Right hindlimb (tissue), 1 donor: ENCODE data around the gene SYCN.
A peak's percentile ranks its signal among the peaks of the same experiment; 100 is the strongest.
"Not testable (repeated sequence)": the region's sequence is repeated elsewhere in the genome, so short reads cannot be mapped to it uniquely, and the experiment has no call there.

ENCODE experiments used
- DNase-seq: peaks from one replicate; pipeline ENCODE4 v3.0.0-alpha.2; 2018

SYCN gene, protein sequence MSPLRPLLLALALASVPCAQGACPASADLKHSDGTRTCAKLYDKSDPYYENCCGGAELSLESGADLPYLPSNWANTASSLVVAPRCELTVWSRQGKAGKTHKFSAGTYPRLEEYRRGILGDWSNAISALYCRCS

DNA sequence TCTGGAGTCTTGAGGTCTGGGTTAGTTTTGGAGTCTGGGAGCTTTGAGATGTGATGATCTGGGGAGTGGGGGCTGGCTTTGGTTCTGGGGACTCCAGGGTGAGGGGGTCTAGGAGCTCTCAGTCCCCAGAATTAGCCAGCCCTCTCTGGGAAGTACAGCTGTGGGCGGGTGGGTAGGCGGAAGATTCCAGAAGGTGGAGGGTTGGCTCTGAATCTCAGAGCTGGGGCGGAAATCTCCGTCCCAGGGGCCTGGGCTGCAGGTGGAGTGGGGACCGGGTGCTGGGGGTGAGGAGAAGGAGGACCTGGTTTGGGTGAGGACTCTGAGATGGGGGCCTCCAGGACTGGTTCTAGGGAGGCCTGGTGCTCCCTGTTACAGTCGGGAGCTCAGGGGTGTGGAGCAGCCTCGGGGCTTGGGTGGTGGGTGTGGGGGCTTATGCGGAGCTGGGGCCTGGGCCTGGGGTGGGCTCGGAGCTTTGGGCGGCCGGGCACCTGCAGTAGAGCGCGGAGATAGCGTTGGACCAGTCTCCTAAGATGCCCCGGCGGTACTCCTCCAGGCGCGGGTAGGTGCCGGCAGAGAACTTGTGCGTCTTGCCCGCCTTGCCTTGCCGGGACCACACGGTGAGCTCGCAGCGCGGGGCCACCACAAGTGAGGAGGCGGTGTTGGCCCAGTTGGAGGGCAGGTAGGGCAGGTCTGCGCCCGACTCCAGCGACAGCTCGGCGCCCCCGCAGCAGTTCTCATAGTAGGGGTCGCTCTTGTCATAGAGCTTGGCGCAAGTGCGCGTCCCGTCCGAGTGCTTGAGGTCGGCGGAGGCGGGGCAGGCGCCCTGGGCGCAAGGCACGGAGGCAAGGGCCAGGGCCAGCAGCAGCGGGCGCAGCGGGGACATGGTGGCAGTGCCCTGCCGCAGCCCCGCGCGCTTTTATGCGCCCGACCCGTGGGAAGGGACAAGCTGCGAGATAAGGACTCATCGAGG is at the start of gene SYCN:
Gene SYCN, minus strand, starts transcription at position 892 of the 970 bp plus-strand sequence. Its CDS starts 9 bp downstream, at position 883.
- DNase-seq, result no peak

DNA sequence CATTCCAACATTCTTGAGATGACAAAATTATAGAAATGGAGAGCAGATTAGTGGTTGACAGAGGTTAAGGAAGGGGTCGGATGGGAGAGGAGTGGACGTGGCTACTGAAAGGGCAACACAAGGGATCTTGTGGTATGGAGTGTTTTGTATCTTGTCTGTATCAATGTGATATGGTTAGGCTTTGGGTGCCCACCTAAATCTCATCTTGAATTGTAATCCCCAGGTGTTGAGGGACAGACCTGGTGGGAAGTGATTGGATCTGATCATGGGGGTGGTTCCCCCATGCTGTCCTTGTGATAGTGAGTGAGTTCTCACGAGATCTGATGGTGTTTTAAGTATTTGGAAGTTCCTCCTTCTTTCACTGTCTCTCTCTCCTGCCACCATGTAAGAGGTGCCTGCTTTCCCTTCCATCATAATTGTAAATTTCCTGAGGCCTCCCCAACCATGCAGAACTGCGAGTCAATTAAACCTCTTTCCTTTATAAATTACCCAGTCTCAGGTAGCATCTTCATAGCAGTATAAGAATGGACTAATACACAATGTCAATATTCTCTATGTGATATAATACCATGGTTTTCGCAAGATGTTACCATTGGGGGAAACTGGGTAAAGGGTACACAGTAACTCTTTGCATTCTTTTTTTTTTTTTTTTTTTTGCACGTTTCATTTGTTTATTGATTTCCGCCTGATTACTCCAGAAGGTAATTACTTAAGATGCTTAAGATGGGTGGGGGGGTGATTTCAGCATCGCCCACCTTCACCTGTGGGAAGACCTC is 49.5 kb upstream of the SYCN start:
- no peak for DNase-seq

DNA sequence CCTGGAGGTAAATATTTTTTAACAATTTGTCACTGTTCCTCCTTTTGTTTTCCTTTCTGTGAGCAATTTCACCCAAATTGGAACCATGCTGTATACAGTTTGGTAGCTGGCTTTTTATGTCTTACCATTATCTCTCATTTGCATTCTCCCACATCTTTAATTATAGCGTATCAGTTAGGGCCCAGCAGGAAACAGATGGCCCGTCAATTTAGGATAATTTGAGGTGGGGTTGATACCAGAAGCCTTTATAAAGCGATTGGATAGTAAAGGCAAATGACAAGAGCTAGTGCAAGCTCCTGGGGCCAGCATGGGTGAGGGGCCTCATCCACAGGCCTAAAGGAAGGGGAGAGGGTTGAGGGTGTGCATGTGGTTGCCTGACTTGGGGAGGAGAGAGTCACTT is 48.4 kb upstream of the SYCN start:
- no peak for DNase-seq

DNA sequence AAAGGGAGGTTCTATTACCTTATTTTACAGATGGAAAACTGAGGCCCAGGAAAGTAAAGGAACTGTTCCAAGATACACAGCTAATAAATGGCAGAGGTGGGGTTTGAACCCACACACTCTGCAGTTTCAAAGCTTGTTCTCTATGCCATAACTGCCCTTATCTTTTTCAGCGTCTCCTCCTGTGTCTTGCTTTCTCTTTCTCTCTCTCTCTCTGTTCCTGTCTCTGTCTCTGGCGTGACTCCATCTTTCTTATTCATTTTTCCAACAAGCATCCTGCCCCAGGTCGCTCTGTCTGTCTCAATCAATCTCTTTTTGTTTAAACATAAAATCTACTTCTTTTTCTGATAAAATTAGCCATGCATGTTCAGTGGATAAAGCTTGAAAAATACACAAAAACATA is 47.8 kb upstream of the SYCN start:
- no peak for DNase-seq

DNA sequence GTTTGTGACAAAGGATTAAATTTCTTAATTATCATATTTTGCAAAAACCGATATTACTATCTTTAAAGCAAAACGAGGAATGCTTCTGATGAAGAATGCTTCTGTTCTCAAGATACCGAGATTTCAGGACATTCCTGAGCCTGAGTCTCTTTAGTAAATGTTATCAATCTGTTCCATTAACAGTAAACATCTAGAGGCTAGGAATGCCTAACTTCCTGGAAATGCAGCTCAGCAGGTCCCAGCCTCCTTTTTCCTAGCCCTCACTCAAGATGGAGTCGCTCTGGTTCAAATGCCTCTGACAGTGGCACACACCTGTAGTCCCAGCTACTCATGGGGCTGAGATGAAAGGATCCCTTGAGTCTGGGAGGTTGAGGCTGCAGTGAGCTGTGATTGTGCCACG is 47.0 kb upstream of the SYCN start:
- DNase-seq, result no peak

DNA sequence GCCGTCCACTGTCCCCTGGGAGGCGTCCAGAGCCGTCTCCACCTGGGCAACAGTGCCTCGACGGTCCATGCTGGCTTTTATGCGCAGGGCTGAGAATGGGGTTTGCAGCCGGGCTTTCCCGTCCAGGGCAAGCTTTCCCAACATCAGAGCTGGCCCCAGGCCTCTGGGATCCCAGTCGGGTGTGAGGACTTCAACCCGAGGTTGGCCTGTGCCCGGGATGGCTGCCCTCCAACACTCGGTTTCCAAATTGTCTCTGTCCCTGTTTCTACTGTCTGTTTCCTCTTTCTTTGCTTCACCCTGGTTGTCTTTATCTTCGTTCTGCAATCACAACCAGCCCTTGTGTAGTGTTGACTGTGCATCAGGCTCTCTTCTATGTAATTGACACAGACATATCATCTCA is 44.7 kb upstream of the SYCN start, which contains the start of gene IFNL4:
Gene IFNL4, minus strand, starts transcription at position 51 of the 400 bp plus-strand sequence.
- DNase-seq, result no peak

DNA sequence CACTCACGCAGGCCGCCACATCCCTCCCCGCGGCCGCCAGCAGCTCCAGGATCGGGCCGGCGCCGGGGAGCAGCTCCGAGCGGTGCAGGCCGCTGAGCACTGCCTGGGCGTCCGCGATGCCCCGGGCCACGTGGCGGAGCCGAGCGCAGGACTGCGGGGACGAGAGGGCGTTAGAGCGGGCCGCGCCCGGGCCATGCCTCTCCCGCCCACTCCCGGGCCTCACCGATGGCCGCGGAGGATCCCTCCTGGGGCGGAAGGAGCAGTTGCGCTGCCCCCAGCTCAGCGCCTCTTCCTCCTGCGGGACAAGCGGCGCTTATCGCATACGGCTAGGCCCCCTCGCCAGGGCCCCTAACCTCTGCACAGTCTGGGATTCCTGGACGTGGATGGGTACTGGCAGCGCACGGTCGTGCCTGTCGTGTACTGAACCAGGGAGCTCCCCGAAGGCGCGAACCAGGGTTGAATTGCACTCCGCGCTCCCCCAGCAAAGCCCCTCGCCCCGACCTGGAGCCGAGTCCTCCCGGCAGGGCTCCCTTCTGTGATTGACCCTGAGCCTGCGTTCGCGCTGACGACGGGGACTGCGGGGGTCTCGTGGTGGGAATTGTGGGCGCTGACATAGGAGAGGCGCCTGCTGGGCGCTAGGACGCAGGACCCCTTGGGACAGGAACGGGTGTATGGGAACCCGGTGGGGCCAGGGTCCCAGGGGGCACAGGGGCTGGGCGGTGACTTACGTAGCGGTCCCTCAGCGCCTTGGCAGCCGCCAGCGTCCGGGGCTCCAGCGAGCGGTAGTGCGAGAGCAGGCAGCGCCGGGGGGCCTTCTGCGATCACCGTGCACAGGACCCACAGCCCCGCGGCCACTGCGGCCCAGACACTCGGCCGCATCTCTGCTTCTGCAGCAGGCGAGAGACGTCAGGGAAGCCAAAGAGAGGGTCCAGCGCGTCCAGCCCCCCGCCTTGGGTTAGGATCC is 43.9 kb upstream of the SYCN start:
- DNase-seq, result no peak

DNA sequence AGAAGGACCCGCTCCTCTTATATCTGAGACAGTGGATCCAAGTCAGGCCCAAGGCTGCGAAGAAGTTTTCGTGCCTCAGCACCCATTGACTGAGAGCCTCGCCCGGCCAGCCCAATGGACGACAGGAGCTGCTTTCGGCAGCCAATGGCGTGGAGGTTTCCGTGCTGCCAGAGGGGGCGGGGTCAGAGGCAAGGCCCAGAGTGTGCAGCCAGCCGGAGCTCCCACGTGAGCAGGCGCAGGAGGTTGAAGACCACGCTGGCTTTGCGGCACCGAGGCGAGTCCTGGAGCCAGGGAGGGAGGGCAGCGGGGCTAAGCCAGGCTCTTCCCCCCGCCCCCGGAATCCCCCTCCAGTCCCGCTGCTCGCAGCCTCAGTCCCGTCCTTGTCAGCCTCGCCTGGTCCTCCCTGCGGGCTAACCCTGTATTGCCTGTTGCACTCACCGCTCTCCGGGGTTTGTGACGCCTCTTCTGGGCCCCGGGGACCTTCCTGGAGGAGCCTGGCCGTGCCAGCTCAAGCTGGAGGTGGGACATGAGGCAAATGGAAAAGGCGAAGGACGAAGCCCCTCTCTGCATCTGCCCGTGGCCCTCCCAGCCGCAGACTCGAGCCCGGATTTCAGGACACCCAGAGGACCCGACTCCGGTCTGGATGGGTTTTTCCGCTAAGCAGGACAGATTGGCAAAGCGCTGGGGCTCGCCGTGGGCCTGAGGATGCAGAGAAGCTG is 43.0 kb upstream of the SYCN start:
- DNase-seq, result peak; percentile 60

DNA sequence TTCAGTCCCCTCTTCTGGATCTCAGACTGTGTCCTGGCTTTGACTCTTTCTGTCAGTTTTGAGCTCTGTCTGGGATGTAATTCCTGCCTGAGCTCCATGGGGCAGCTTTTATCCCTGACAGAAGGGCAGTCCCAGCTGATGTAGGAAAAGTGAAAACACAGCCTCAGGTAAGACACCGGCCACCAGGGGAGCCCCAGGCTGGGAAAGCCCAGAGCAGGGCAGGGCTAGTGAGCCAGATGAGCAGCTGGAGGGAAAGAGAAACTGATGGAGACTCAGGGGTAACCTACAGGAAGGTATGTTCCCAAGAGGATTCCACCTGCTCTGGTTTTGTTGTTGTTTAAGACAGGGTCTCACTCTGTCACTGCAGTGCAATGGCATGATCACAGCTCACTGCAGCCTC is 41.1 kb upstream of the SYCN start:
- DNase-seq, result not testable (repeated sequence)

DNA sequence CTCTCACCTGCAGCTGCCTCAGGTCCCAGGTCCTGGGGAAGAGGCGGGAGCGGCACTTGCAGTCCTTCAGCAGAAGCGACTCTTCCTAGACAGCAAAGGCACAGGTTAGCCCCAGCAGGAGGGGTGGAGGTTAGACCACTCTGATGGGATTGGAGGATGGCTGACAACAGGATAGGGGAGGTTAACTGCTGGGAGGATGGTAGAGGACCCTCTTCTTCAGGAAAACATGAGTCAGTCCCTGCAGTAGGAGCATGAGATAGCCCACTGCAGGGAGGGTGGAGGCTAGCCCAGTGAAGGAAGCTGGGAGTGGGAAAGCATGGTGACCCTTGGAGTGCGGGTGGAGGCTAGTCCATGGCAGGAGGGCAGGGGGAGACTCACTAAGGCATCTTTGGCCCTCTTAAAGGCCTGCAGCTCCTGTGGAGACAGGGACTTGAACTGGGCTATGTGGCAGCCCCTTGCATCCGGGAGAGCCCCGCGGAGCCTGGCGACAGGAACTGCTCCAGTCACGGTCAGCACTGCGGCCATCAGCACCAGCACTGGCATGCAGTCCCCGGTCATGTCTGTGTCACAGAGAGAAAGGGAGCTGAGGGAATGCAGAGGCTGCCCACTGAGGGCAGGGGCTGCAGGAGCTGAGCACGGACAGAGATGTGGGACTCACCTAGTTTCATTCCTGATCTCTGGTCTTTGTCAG is 40.5 kb upstream of the SYCN start, which contains the start of gene IFNL3:
Gene IFNL3, minus strand, starts transcription at position 597 of the 691 bp plus-strand sequence. Its CDS starts 39 bp downstream, at position 558.
- not testable (repeated sequence) for DNase-seq

DNA sequence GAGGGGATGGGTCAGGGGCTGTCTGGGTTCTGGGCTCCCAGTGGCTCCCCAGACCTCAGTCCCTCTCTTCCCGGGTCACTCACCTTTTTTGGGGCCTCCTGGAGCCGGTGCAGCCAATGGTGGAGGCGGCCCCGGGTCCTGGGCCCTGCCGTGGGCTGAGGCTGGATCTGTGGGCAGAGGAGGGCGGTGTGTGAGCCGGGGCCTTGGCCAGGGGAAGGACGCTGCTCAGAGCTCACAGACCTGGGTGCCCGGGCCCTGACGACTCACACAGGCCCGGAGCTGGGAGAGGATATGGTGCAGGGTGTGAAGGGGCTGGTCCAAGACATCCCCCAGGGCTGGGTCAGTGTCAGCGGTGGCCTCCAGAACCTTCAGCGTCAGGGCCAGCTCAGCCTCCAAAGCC is 39.7 kb upstream of the SYCN start:
- not testable (repeated sequence) for DNase-seq

DNA sequence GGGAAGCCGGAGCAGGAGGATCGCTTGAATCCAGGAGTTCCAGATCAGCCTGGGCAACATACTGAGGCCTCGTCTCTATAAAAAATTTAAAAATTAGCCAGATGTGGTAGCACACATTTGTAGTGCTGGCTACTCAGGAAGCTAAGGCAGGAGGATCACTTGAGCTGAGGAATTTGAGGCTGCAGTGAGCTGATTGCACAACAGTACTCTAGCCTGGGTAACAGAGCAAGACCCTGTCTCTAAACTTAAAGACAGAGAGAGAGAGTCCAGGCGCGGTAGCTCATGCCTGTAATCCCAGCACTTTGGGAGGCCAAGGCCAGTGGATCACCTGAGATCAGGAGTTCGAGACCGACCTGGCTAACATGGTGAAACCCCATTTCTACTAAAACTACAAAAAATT is 36.4 kb upstream of the SYCN start:
- DNase-seq, result no peak

DNA sequence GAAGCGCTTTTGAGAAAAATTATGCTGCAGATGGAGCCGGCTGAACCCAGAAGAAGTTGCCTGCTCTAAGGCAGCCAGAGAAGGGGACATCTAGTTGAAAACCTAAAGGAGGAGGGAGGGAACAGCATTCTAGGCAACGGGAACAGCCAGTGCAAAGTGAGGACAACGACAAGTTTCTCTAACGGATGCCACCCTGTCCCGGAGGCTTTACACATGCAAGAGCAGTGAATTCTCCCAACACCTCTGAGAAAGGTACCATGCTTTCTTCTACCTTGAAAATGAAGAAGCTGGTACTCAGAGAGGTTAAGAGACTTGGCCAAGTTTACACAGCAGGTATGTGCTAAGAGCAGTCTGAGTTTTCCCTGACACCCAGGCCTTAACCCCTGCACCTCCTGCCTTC is 34.9 kb upstream of the SYCN start:
- no peak for DNase-seq

DNA sequence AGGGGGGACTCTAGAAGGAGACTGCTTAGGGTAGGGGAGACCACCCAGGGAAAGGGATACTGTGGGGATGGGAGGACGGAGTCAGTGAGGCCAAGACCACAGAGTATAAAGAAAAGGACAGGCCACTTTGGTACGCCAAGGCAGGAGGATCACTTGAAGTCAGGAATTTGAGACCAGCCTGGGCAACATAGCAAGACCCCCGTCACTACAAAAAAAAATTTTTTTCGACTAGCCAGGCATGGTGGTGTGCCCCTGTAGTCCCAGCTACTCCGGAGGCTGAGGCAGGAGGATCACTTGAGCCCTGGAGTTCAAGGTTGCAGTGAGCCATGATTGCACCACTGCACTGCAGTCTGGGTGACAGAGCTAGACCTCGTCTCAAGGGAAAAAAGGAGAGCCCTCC is 34.1 kb upstream of the SYCN start:
- DNase-seq, result no peak

DNA sequence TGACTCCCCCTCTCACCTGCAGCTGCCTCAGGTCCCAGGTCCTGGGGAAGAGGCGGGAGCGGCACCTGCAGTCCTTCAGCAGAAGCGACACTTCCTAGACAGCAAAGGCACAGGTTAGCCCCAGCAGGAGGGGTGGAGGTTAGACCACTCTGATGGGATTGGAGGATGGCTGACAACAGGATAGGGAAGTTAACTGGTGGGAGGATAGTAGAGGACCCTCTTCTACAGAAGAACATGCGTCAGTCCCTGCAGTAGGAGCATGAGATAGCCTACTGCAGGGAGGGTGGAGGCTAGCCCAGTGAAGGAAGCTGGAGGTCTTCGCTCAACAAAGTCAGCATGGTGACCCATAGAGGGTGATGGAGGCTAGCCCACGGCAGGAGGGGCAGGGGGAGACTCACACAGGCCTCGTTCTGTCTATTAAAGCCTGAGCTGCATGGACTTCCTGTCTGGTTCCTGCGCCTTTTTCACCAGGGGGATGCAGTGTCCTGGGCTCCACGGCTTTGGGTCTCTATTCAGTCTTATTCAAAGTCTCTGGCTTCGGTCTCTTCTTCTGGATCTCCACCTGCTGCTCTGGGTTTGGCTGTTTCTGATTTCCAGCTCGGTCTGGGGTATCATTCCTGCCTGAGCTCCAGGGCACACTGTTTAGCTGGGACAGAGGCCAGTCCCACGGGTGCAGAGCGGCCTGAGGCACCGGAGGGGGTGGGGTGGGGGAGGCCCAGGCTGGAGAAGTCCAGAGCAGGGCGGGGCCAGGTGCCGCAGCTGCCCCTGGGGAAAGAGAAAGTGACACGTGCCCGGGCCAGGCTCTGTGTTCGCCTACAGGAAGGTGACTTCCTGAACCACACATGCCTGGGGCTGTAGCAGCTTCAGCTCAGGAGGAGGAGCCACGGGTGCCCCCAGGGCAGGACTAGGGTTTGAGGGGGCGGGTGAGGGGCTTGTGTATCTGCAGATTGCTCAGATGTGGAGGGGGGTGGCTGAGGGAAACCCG is 33.4 kb upstream of the SYCN start:
- DNase-seq, result no peak

DNA sequence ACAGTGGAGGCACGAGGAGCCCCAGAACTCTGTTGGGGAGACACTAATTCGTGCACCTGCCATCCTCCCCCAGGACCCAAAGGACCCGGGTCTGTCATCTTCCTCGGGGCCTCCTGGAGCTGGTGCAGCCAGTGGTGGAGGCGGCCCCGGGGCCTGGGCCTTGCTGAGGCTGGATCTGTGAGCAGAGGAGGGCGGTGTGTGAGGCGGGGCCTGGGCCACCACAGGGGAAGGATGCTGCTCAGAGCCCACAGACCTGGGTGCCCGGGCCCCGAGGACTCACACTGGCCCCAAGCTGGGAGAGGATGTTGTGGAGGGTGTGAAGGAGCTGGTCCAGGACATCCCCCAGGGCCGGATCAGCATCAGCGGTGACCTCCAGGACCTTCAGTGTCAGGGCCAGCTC is 32.5 kb upstream of the SYCN start:
- DNase-seq, result no peak

DNA sequence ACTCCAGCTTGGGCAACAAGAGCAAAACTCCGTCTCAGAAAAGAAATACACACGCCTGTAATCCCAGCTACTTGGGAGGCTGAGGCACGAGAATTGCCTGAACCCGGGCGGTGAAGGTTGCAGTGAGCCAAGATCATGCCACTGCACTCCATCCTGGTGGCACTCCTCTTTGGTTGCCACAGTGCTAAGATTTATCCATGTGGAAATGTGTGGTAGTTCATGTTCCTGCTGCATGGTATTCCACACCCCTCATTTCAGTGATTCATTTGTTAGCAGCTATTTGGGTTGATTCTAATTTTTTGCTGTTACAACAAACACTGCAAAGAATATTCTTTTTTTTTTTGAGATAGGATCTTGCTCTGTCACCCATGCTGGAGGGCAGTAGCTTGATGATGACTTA is 28.6 kb upstream of the SYCN start:
- DNase-seq, result no peak

DNA sequence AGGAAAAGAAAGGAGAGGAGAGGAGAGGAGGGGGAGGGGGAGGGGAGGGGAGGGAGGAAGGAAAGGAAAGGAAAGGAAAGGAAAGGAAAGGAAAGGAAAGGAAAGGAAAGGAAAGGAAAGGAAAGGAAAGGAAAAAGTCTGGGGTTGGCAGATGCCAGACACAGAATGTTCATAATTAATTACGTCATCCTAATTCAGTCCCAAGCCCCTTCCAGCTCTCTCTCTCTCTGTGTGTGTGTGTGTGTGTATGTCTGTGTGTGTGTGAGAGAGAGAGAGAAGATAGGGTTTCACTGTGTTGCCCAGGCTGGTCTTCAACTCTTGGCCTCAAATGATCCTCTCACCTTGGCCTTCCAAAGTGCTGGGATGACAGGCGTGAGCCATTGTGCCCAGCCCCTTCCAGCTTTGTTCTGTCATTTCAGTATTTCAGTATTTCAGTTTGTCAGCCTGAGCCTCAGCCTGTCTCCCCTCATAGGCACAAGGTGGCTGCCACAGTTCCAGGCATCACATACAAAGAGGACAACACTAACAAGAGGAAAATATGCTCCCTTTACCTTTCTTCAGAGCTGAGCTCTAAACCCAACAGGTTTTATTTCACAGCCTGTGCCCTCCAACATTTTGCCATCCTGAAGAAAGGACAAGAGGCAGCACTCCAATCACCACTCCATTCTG is 26.2 kb upstream of the SYCN start:
- no peak for DNase-seq

DNA sequence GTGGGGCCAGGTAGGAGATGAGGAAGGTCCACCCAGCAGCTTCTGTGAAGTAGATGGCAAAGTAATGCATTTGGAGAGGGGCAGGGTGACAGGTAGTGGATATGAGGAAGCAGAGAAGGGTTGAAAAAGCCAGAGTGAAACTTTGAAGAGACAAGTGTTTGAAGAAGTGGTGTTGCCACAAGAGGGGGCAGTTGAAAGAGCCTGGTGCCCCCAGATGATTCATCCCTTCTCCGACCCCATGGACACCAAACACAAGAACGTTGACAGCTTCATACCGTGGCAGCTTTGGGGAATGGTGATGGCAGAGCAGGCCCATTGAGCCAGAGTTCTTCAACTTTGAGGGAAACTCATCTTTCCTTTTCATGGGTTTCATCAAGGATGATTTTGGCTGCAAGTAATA is 20.8 kb upstream of the SYCN start:
- DNase-seq, result no peak
